SH-SY5Y (cell line): ENCODE results near the gene CCDC88C.

Experiments
- GATA2 ChIP-seq: IDR thresholded peaks from 2 replicates; pipeline ENCODE4 v1.6.1; 2011; ENCODE audit warnings: mild to moderate bottlenecking, low read depth, low read length
- GATA3 ChIP-seq: IDR thresholded peaks from 2 replicates; pipeline ENCODE4 v1.6.1; 2011; ENCODE audit warnings: low read depth, mild to moderate bottlenecking, low read length, moderate library complexity

DNA sequence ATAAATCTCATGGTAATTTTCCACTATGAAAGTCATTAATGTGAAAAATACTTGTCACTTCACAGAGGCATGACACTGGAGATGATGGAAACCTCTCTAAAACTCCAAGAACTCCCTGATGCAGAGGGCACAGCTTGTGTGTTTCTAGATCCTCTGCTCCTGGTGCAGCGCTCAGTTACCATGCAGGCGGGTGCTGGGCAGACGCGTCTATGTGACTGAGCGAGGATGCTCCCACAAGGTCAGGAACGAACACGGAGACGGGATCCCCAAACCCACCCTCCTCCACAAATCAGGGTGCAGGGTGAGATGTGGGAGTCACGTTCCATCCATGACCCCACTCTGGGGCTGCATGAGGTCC is 81.5 kb downstream of the CCDC88C start:
- TF ChIP-seq GATA2 (no peak), GATA3 (no peak)
